Activated CD4-positive, alpha-beta T cell treated with anti-CD3 and anti-CD28 coated beads, Interleukin-10, Interleukin-2, amounts not matched to agents 100 ng/mL and 50 ng/mL, durations not matched to agents 16 hours and 8 hours (primary cell): ENCODE measurements around the gene ADRB2.

Experiments
- DNase-seq: peaks from one replicate; pipeline ENCODE4 v3.0.0-alpha.2; 2020

The ADRB2 gene

GRCh38 chr5:148805326-148806290, 20.8 kb upstream of the ADRB2 start:
- DNase-seq: peak; percentile 74

GRCh38 chr5:148806520-148806931, 19.9 kb upstream of the ADRB2 start:
- no peak for DNase-seq

- peak; percentile 55 for DNase-seq
These were observed 18.6 kb upstream of the ADRB2 start for GRCh38 chr5:148807851-148808250.

- peak; percentile 64 for DNase-seq
These were observed 17.4 kb upstream of the ADRB2 start for GRCh38 chr5:148808864-148809642.

GRCh38 chr5:148809781-148810524, 16.5 kb upstream of the ADRB2 start:
- DNase-seq: no peak

GRCh38 chr5:148810823-148811222, 15.6 kb upstream of the ADRB2 start:
- no peak for DNase-seq

GRCh38 chr5:148811756-148812155, 14.7 kb upstream of the ADRB2 start:
- no peak for DNase-seq

GRCh38 chr5:148815086-148815485, 11.3 kb upstream of the ADRB2 start:
- DNase-seq: no peak

GRCh38 chr5:148815578-148815977, 10.8 kb upstream of the ADRB2 start:
- no peak for DNase-seq

GRCh38 chr5:148816357-148816756, 10.1 kb upstream of the ADRB2 start:
- DNase-seq: no peak

GRCh38 chr5:148816782-148817181, 9.6 kb upstream of the ADRB2 start:
- DNase-seq: no peak

- DNase-seq: no peak
These were observed 8.8 kb upstream of the ADRB2 start for GRCh38 chr5:148817606-148818005.

- peak; percentile 32 for DNase-seq
These were observed 5.7 kb upstream of the ADRB2 start for GRCh38 chr5:148820461-148821395.

GRCh38 chr5:148823871-148824270, 2.5 kb upstream of the ADRB2 start:
- DNase-seq: no peak

- DNase-seq: no peak
These were observed 727 bp upstream of the ADRB2 start for GRCh38 chr5:148825716-148826052.

- DNase-seq: no peak
These were observed 294 bp downstream of the ADRB2 start for GRCh38 chr5:148826739-148827070.

GRCh38 chr5:148827723-148828122, 1.3 kb downstream of the ADRB2 start:
- DNase-seq: no peak

- no peak for DNase-seq
These were observed 2.3 kb downstream of the ADRB2 start for GRCh38 chr5:148828511-148829247.

- no peak for DNase-seq
These were observed 2.8 kb downstream of the ADRB2 start for GRCh38 chr5:148829248-148829594.

GRCh38 chr5:148829734-148830133, 3.3 kb downstream of the ADRB2 start:
- no peak for DNase-seq

- DNase-seq: no peak
These were observed 3.8 kb downstream of the ADRB2 start for GRCh38 chr5:148830211-148830610.
